HG02588 (cell line): Measurements from ENCODE around the gene CREB3.

Source experiments
- ATAC-seq: cut with Tn5 transposase; IDR thresholded peaks from one replicate; pipeline ENCODE4 v1.9.1; 2021; ENCODE audit warnings: mild to moderate bottlenecking, moderate library complexity; ENCODE audit not compliant: unreplicated experiment

CREB3 gene

GRCh38 chr9:35732185-35732799 lies at the start of gene CREB3, which contains the start of gene TLN1:
Gene CREB3 (plus strand): TSS chr9:35732666. CDS start chr9:35732773, 107 bp downstream.
Gene TLN1 (minus strand): TSS chr9:35732195. CDS start chr9:35725694, 6,501 bp downstream.
- ATAC-seq = peak; percentile 73

- ATAC-seq = no peak
Measured at GRCh38 chr9:35683323-35683722, 49.1 kb upstream of the CREB3 start.

GRCh38 chr9:35684921-35685320 lies 47.5 kb upstream of the CREB3 start:
- ATAC-seq = no peak

GRCh38 chr9:35685506-35685905 lies 47.0 kb upstream of the CREB3 start:
- ATAC-seq = no peak

DNA sequence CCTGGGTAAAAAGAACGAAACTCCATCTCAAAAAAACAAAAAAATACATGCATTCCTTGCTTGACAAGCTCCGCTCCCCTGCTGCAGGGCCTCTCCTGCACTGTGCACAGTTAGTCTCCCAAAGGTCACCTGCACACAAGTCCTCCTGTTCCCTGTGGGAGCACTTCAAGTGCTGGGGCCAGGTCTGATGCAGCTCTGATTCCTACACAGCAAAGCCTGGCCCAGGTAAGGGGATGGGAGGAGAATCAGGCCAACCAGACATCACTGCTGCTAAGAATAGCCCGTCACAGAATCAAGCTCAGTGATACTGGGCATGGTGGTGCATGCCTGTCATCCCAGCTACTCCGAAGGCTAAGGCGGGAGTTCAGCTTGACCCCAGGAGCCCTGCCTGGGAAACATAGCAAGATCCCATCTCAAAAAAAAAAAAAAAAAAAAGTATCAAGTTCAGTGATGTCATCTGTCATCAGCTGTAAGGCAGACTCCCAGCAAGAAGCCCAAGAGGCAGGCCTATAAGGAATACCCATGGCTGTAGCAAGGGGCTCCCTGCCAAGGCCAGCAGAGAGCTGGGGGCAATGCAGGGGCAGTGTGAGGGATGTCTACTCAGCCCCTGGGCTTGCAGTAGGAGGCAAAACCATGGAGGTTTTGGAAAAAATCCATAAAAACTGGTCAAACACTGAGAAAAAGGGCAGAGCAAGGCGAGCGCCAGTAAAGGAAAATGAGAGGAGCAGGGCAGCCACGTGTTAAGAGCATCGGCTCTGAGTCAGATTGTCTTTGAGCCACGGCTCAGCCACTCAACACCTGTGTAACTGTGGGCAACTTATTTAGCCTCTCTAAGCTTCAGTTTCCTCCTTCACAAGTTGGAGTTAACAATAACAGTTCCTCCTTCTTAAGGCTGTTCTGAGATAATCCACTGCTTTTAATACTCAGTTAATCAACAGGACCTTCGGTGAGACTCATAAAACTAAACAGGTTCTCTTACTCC lies 46.0 kb upstream of the CREB3 start:
- no peak for ATAC-seq

- ATAC-seq = no peak
Measured at GRCh38 chr9:35687306-35687705, 45.2 kb upstream of the CREB3 start.

DNA sequence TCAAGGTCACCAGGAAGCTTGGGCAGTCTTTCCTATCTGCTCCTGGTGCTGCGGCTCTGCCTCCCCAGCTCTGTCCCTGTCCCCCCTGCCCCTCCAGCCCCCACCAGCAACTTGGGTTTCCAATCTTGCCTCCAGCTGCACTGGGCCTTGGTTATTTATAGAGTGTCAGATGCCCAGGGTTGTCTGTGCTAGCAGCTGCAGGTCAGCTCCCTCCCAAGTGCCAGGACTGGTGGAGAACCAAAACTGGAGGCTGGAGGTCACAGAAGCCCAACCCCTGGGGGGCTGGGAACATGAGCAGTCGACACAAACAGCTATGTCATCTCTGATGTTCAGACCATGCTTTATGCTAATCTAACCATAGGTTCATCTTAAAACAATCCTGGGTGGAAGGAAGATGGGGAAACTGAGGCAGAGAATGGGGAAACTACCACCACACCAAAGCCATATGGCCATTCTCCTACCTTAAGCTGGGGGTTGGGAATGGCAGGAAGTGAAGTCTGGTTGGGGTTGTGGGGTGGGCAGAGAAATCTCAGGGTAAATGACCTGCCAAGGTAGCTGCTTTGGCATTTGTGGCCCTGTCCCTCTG lies 44.4 kb upstream of the CREB3 start:
- ATAC-seq = no peak

DNA sequence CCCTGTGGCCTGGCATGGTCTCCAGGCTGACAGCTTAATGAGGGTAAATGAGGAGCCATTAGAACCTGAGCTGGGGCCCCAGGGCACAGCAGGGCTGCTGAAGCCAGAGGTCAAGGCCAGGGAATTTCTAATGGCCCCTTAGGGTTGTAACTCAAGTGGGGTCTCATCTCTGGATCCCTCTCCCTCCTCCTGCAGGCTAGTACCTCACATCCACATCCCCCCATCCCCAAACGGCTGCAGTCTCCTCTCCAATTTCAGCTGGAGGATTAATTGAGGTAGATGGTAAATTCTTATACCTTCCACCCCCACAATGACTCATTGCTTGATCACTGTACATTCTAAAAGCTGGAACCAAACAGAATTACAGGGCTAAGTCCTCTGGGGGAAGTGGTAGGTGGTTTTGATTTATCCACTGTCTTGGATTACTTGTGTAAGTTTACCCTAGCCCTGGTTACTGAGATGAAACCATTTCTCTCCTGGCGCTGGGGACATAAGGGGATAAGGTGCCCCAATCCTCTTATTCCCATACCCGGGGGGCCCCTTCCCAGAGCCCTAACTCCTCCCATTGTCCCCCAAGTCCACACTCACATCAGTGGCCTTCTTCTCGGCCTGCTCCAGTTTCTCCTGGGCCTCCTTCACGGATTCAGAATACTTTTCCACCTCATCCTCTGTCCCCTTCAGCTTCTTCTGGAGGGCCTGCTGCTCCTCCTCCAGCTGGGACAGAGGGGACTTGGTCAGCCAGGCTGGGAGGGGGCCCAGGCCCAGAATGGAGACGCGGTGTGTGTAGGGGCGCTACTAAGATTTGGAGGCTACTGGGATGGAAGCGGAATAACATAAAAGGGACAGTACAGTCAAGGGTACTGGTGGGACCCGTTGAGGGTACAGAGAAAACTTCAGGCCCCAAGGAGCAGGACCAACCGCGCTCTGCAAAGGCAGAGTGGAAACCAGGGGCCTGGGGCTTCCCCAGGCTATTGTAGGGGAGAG lies 43.6 kb upstream of the CREB3 start:
- ATAC-seq = no peak

GRCh38 chr9:35689542-35690293 lies 42.7 kb upstream of the CREB3 start, which contains the start of gene TPM2:
Gene TPM2 (minus strand): TSS chr9:35689925. CDS start chr9:35689817, 108 bp downstream.
- ATAC-seq = no peak

GRCh38 chr9:35690294-35690613 lies 42.2 kb upstream of the CREB3 start:
- no peak for ATAC-seq

DNA sequence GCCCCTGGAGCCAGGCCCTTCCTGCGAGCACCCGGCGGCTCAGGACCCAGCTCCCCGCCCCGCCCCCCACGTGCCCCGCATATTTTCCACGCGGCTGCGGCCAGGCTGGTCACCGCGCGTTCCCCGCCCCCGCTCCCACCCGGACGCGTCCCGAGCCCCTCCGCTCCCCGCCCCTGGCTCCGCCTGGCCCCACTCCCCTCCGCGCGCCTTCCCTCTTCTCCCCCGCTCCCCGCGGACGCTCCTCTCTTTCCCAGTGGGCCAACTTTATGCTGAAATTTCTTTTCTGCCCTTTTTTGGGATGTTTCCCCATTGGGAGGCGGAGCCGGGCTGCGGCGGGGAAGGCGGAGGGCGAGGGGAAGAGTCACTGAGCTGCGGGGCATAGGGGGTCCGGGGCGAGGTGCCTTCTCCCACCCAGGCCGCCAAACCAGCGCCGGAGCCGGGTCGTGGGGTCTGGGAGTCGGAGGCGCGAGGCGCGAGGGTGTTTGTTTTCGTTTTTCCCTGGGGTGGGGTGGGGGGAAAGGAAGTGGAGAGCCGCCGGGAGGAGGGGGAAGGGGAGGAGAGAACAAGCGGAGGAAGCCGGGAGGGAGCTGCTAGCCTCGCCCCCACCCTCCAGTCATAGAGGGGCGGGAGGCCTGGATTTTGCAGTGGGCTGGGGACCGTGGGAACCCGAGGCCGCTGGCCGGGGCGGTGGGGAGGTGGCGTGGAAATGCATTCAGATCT lies 41.7 kb upstream of the CREB3 start:
- no peak for ATAC-seq

DNA sequence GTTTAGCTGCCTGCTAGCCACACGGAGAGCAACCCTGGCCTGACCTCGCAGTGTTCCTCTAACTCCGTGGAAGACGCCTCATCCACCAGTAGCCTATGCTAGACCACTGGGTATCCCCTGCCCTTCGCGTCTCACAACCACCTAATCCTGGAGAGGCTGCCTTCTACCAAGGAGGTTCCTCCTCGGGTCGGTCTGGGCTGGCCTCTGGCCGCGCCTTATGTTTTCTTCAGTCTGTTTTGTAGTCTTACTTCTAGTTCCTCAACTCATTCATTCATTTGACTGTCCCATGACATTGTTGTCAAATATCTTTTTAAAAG lies 41.2 kb upstream of the CREB3 start:
- ATAC-seq = no peak

DNA sequence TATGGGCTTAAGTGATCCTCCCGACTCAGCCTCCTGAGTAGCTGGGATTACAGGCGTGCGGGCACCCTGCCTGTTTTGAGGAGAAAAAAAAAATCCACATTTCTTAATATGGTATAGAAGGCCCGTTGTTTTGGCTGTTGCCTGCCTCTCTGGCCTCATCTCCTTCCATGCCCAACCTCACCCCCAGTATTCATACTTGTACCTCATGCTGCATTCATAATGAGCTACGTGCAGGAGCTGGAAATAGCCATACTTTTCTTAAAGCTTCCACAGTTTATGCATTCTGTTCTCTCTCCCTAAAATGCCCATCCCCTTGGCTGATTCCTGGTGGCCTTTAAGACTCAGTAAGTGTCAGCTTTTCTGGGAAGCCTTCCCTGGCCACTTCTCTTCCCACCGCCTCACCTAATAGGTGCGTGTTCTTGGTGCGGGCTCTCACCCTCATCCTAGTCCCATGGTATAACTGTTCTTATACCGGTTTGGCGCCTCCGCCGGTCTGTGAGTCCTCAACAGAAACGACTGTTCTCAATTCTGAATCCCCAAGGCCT lies 40.6 kb upstream of the CREB3 start:
- ATAC-seq = no peak

GRCh38 chr9:35695943-35696401 lies 36.5 kb upstream of the CREB3 start:
- ATAC-seq = no peak

GRCh38 chr9:35696520-35697215 lies 35.8 kb upstream of the CREB3 start:
- peak; percentile 82 for ATAC-seq

- ATAC-seq = no peak
Measured at GRCh38 chr9:35697486-35697885, 35.0 kb upstream of the CREB3 start.

GRCh38 chr9:35698231-35698630 lies 34.2 kb upstream of the CREB3 start:
- ATAC-seq = no peak

GRCh38 chr9:35700031-35700430 lies 32.4 kb upstream of the CREB3 start:
- no peak for ATAC-seq
